GM10847 (cell line): ENCODE data around the gene VDAC2.

Source experiments
- POLR2A ChIP-seq: IDR thresholded peaks from 2 replicates; pipeline ENCODE4 v1.6.1; 2011; ENCODE audit not compliant: insufficient read length; ENCODE audit errors: extremely low read depth

VDAC2 gene

DNA sequence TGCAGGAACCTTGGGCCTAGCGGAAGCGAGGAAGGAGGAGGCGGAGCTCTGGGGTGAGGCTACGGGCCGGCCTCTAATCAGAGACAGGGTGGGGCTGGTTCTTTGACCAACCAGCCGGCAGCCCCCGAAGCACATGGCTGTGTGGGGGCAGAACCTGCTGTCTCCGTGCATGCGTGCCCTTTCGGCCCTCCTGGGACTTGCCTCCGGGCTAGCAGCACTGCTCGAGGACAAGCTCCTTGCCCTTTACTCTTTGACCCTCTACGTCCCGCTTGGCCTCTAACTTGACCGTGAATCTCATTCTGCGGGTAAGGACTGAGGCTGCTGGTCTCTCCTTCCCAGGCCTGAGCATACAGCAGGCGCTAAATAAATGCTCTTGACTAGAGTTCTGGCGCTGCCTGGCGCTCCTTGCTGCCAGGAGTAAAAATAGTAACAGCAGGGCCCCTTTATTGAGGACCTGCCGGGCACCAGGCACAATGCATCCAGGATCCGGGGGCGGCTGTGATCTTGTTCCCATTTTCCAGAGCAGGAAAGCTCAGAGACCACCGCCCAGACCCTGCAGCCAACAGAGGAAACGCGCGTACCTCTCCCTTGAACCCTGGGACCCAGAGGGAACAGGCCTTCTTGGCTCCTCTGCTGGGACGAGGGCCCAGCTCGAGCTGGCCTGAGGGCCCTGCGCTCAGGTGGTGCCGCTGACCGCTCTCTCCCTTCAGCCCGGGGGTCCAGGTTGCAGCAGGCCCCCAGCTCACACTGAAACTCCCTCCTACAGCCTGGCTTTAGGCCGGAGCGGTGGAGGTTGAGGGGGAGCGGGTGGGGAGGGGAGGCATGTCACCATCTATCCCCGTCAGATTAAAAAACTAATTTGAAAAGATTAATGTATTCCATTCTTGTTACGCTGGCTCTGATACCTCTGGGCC lies 27.8 kb downstream of the VDAC2 start:
- no peak for TF ChIP-seq POLR2A

DNA sequence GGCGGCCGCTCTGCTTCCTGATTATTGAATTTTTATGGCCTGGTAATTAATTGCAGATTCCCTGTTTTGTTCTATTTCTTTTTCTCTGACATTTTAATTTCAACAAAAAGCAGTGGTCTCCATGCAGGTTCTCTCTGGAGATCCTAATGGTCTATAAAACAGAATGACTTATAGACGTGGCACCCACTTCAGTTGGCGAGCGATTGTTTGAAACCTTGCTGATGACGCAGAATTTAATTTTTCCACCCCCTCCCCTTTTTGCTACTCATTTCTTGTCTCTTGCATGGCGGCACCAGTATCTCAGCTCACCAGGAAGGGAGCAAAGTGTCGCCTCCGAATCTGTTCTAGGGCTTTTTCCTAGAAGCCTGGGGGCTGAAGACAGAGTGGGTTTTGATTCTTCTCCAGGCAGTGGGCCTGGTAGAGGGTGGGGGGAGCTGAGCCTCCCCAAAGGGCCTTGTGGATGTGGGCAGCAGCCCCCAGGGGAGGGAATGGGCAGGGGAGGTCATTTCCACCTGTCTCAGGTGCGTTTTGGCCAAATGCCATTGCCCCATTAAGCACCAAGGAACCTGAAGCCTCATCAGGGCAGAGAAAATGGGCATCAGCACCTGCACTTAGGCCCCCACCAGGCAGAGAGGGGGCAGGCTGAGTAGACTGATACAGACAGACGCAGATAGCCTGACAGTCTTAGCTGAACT lies 28.6 kb downstream of the VDAC2 start:
- TF ChIP-seq POLR2A = no peak

DNA sequence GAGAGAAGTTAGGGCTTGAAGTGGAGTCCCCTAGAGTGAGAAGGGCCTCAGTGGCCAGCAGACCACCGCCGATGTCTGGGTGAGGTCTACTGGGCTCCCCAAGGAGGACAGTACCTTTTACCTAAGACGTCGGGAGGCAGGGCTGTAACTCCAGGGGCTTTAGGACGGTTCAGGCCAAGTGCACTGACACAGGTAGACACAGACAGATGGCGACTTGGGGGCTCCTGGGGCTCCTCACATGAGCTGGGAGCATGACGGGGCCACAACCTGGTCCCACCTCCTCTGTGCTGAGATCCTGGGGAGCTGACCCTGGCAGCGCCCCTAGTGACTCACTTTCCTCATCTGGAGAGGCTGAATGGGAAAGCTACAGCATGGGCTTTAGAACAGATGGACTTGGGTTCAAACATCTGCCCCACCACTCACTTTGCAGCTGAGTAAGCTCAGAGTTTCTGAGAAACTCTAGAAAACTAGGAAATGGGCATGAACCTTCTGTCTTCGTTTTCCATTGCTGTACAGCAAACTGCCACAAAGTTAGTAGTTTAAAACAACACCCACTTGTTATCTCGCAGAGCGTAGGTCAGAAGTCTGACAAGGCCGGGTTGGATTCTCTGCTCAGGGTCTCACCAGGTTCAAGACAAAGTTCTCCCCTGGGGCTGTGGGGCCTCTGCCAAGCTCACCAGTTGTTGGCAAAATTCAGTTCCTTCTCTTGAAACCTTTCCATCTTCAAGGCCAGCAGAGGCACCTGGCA lies 29.9 kb downstream of the VDAC2 start:
- no peak for TF ChIP-seq POLR2A

DNA sequence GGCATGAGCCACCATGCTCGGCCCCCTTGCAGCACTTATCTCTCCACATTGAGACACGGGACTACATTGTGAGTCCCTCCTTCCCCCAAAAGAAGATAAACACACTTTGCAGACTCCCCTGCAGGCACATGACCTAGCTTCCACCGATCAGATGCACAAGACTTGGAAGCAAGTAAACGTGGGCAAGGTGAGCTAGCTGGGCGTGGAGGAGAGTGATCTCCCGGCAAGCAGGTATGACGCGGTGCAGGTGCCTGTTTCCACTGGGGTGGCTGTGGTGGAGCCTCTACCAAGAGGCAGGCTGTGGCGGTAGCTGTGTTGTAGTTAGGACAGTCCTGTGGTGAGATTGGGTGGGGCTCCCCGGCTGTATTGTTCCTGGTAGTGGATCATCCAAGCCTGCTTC lies 32.8 kb downstream of the VDAC2 start:
- TF ChIP-seq POLR2A = no peak

DNA sequence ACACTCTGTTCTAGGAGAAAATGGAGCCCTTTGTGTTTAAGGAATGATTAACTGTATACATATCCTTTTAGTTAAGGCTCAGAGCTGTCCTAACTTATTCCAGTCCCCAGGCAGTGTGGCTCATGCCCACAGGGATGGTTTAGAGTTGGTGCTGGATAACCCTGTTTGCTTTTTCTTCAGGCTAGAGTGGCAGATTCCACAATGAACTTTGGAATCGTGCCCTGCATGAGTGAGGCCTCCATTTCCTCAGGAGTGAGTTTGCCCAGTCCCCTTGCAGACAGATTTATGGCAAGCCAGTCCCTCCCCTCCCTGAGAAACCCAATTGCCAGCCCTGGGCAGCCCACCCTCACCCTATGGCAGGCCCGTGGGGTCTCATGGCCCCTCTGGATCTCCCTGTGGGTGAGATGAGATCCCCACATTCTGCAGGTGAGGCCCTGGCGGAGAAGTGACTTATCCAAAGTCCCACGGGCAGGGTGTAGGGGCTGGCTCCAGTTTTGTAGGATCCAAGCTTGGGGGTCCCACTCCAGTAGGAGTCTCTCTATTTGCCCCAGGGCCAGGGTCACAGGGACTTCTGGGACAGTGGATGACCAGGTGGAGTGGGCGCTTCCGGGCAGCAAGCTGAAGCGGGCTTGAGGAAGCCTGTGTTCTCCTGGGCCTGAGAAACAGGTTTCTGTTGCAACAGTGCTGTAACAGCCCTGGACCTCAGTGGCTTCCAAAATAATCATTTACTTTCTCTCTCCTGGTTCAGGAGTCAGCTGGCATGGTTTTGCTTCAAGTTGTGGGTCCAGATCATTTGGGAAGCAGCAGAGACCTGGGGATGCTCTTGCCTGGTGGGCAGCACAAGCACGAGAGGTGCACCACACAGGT lies 34.1 kb downstream of the VDAC2 start:
- no peak for TF ChIP-seq POLR2A

DNA sequence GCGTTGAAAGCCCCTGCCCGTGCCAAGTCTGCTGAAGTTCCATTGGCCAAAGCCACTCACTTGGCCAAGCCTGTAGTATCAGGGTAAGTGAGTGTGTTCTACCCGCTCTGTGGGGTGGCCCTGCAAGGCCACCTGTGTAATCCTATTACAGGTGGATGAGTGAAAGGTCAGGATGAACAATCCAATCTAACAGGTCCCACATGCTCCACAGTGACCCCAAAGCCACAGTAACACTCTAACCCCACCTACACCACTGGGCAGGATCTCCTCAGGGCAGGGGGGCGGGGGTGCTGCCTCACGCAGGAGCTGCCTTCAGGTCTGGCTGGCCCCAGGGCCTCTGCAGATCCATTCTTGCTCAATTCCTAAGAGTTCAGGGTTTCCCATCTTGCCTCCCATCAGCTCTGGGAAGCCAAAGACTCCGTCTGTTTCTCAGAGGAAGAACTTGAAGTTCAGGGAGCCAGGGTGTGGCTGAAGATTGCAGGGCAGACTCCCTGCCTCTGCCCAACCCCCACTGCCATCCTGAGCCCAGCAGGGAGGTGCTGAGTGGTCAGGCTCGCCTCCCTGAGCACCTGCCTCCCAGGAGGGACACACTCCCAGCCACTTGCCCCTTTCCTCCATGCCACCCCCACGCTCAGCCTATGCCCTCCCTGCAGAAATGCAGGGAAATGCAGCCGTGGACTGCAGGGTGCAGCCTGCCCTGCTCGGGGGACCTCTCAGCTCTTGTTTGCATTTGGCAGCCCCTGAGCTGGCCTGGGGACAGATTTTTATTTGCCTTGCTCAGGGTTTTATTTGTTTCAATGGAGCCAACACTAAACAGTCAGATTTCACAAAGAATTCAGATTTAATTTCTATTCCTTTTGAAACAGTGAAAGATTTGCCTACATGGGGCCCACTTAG lies 35.0 kb downstream of the VDAC2 start:
- no peak for TF ChIP-seq POLR2A

DNA sequence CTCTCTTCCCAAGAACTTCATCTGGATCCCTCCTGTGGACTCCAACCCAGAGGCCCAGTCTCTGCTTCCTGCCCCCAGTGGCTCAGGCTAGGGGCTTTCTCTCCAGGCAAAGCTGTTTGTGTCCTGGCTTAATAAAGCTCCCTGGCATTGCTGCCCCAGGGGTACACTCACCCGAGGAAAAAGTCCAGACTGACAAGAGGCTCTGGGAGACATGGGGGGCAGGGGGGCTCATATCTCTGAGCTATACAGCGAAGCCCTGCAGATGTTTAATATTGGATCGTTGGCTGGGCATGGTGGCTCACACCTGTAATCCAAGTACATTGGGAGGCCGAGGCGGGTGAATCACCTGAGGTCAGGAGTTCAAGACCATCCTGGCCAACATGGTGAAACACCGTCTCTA lies 35.9 kb downstream of the VDAC2 start:
- TF ChIP-seq POLR2A = no peak

DNA sequence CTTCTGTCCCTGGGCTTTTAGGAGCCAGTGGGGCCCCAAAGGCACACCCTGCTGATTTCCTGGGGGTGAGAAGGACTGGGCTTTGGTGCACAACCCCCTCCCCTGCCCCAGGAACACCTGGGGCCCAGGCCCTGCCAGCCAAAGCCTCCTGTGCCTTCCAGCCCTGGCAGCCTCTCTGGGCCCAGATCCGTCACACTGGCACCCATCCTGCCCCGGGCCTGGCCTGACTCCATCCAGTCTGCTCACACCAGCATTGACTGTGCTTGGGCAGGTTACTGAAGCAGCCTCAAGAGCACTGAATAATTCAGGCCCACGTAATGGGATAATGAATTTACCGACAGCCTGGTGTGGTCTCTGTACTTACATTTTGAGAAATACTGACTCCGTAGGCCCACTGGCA lies 37.2 kb downstream of the VDAC2 start:
- no peak for TF ChIP-seq POLR2A

DNA sequence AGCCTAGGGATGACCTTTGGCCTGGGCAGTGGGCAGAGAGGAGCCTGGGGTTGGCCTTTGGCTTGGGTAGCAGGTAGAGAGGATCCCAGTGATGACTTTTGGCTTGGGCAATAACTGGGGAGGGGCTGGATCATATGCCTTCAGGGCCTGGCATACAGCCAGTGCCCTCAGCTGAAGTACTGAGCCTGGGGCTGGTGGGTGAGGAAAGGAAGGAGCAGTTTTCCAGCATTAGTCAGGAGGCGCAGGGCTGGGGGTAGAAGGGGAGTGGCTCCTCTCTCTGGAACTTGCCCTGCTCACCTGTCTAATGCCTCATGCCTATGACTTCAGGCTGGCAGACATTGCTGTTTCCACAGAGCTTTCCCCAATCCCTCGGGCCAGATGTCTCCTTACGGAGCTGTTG lies 40.3 kb downstream of the VDAC2 start:
- no peak for TF ChIP-seq POLR2A

DNA sequence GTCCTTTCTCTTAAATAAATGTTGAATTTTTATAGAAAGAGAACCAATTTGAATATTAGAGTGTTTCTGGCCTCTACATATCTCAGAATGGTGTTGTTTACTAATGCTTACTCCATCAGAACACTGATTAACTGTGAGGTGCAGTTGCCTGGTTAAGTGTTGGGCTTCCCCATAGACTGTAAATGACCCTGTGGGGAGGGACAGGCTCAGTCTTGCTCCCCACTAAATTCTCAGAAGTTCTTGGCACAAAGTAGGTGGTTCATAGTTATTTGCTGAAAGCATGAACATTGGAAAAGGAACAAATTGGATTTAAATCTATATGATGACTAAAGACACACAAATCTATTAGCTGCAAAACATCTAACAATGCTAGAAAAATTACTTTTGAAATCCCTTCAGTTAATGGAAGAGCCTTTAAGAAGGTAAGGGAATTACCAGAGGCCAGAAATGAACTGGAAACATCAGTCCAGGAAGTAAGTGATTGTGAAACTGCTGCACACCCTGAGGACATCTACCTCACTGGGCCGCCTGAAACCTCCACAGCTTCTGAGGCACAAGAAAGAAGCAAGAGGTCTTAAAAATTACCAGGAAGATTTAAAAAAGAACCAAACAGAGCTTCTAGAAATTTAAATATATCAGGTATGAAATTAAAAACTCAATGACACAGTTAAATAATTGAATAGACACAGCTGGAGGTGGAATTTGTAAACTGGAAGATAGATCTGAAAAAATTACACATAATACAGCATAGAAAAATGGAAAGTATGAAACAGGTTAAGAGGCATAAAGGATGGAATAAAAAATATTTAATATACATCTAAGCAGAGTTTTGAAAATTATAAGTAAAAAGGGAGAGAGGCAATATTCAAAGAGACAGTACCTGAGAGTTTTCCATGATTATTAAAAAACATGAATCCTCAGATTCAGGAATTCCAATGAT lies 43.0 kb downstream of the VDAC2 start:
- no peak for TF ChIP-seq POLR2A

DNA sequence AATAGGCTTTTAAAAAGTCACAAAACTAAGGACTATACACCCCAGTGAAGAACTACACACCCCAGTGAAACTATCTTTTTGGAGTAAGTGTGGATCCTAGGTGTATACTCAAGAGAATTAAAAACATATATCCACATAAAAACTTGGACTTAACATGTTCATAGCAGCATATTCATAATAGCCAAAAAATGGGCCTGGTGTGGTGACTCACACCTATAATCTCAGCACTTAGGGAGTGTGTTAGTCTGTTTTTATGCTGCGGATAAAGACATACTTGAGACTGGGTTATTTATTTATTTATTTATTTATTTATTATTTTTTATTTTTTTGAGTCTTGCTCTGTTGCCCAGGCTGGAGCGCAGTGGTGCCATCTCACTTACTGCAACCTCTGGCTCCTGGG lies 44.1 kb downstream of the VDAC2 start:
- TF ChIP-seq POLR2A = no peak

DNA sequence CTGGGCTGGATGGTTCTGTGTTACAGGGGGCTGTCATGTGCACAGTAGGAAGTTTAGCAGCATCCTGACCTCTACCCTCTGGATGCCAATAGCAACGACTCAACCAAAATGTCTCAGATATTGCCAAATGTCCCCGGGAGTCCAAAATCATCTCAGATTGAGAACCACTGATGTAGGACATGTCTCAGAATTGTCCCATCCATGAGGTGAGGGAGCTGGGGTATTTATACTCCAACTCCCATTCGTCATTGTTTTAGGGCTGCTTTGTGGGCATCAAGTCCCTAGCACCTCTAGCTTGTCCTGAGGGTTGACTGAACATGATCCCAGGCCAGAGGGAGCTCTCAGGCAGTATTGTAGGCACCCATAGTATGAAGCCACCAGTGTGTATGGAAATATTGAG lies 50.4 kb downstream of the VDAC2 start:
- TF ChIP-seq POLR2A = no peak
